Measurements from ENCODE around the gene WDR33.

The WDR33 gene

DNA sequence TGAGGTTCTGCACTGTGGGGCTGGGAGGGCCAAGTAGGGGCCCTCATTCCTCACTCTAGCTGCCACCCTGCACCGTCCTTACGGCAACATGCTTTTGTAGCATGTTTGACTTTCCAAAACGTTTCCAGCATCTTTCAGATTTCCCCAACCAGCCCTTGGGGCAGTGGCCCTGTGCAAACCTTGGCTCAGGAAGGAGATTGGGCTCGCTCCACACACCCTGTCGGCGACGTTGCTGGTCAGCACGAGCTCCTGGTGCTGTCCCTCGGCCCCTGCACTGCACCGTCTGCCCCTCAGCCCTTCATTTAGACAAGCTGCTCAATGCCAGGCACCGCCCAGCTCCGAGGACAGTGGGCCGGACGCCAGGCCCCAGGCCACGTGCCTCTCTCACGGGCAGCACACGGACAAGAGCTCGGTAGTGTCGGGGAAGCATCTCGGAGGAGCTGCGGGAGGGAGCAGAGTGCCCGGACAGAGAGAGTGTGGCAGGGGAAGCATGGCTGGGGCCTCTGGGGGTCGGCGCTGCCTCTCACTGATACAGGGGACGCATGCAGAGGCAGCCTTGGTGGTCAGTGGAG, 158.1 kb downstream of the WDR33 start:
- Histone ChIP-seq H3K4me3 (ENCODE audit: low read length) (no peak overlapping the region), H3K9me3 (ENCODE audit: low read length) (no peaks in the 10 kb centered on the region), H2AFZ (ENCODE audit: low read depth, low read length) (no peak overlapping the region), H3K27me3 (ENCODE audit: insufficient read depth, low read length) (no peaks in the 10 kb centered on the region), H3K4me1 (ENCODE audit: insufficient read depth, low read length) (peaks cover 8% of the 10 kb centered on the region), H3K36me3 (ENCODE audit: insufficient read depth, low read length) (no peaks in the 10 kb centered on the region)

- peaks cover 8% of the 10 kb centered on the region for H3K4me1 ChIP-seq (ENCODE audit: insufficient read depth, low read length)
- no peak overlapping the region for H3K4me3 ChIP-seq (ENCODE audit: low read length)
- H3K9me3 ChIP-seq (ENCODE audit: low read length) = no peaks in the 10 kb centered on the region
- no peak overlapping the region for H2AFZ ChIP-seq (ENCODE audit: low read depth, low read length)
- no peaks in the 10 kb centered on the region for H3K27me3 ChIP-seq (ENCODE audit: insufficient read depth, low read length)
- H3K36me3 ChIP-seq (ENCODE audit: insufficient read depth, low read length) = no peaks in the 10 kb centered on the region
Measured at GRCh38 chr2:127651971-127652550, 158.9 kb downstream of the WDR33 start.

DNA sequence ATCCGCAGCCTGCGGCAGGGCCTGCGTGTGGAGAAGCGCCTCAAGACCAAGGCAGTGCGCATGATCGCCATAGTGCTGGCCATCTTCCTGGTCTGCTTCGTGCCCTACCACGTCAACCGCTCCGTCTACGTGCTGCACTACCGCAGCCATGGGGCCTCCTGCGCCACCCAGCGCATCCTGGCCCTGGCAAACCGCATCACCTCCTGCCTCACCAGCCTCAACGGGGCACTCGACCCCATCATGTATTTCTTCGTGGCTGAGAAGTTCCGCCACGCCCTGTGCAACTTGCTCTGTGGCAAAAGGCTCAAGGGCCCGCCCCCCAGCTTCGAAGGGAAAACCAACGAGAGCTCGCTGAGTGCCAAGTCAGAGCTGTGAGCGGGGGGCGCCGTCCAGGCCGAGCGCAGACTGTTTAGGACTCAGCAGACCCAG, 159.6 kb downstream of the WDR33 start:
- H3K4me3 ChIP-seq (ENCODE audit: low read length) = no peak overlapping the region
- peaks cover 13% of the 10 kb centered on the region for H3K4me1 ChIP-seq (ENCODE audit: insufficient read depth, low read length)
- no peaks in the 10 kb centered on the region for H3K9me3 ChIP-seq (ENCODE audit: low read length)
- no peaks in the 10 kb centered on the region for H3K27me3 ChIP-seq (ENCODE audit: insufficient read depth, low read length)
- no peaks in the 10 kb centered on the region for H3K36me3 ChIP-seq (ENCODE audit: insufficient read depth, low read length)
- H2AFZ ChIP-seq (ENCODE audit: low read depth, low read length) = no peak overlapping the region

Measured in neuron (in vitro differentiated cells).